ENCODE results near the gene SPHK2.
A peak's percentile ranks its signal among the peaks of the same experiment; 100 is the strongest.
"Not testable (repeated sequence)": the region's sequence is repeated elsewhere in the genome, so short reads cannot be mapped to it uniquely, and the experiment has no call there.

Gene SPHK2

GRCh38 chr19:48618916-48619691, at the start of gene SPHK2, which contains the start of gene RPL18:
Gene SPHK2, plus strand, starts transcription at chr19:48619506. Its CDS starts 1,009 bp downstream, at chr19:48620515.
Gene RPL18, minus strand, starts transcription at chr19:48619178. Its CDS starts 35 bp downstream, at chr19:48619143.
- peak; percentile 96 for DNase-seq

GRCh38 chr19:48569814-48570213, 49.5 kb upstream of the SPHK2 start:
- DNase-seq: no peak

GRCh38 chr19:48571378-48572162, 47.7 kb upstream of the SPHK2 start:
- DNase-seq: no peak

- no peak for DNase-seq
Measured at GRCh38 chr19:48573163-48573505, 46.2 kb upstream of the SPHK2 start.

- no peak for DNase-seq
Measured at GRCh38 chr19:48575931-48576622, 43.2 kb upstream of the SPHK2 start.

GRCh38 chr19:48577908-48578307, 41.4 kb upstream of the SPHK2 start:
- DNase-seq: not testable (repeated sequence)

GRCh38 chr19:48578891-48579290, 40.4 kb upstream of the SPHK2 start:
- no peak for DNase-seq

GRCh38 chr19:48582168-48582567, 37.1 kb upstream of the SPHK2 start:
- no peak for DNase-seq

- no peak for DNase-seq
Measured at GRCh38 chr19:48587387-48587786, 31.9 kb upstream of the SPHK2 start.

- DNase-seq: peak; percentile 78
Measured at GRCh38 chr19:48588670-48589401, 30.5 kb upstream of the SPHK2 start.

- DNase-seq: no peak
Measured at GRCh38 chr19:48591021-48591420, 28.3 kb upstream of the SPHK2 start.

GRCh38 chr19:48595171-48595570, 24.1 kb upstream of the SPHK2 start:
- no peak for DNase-seq

GRCh38 chr19:48595833-48596232, 23.5 kb upstream of the SPHK2 start:
- no peak for DNase-seq

- no peak for DNase-seq
Measured at GRCh38 chr19:48596237-48596636, 23.1 kb upstream of the SPHK2 start.

- no peak for DNase-seq
Measured at GRCh38 chr19:48596679-48597465, 22.4 kb upstream of the SPHK2 start.

- DNase-seq: no peak
Measured at GRCh38 chr19:48598996-48599700, 20.2 kb upstream of the SPHK2 start.

GRCh38 chr19:48600679-48601417, 18.5 kb upstream of the SPHK2 start:
- no peak for DNase-seq

GRCh38 chr19:48603001-48603400, 16.3 kb upstream of the SPHK2 start:
- no peak for DNase-seq

- no peak for DNase-seq
Measured at GRCh38 chr19:48603449-48603848, 15.9 kb upstream of the SPHK2 start.

- no peak for DNase-seq
Measured at GRCh38 chr19:48603850-48604249, 15.5 kb upstream of the SPHK2 start.

Measured in activated CD4-positive, alpha-beta T cell treated with anti-CD3 and anti-CD28 coated beads for 1 hour (primary cell).